Measurements from ENCODE around the gene NHLH1. TPM values are rescaled to one million over a fixed set of nuclear protein-coding genes. Genes with fewer than 3 reads are reported as not detected.

The NHLH1 gene
- total RNA-seq, 1 donor from 2014 or later: 0.08 TPM

GRCh38 chr1:160362168-160362957, 4.5 kb upstream of the NHLH1 start:
- Histone ChIP-seq H3K27me3 (ENCODE audit: control insufficient read depth, insufficient read depth, low read length) (no peaks in the 10 kb centered on the region), H3K4me3 (ENCODE audit: low read depth, low read length) (no peak overlapping the region), H3K36me3 (ENCODE audit: control insufficient read depth, insufficient read depth, low read length) (no peaks in the 10 kb centered on the region)
- no peak for TF ChIP-seq CTCF (IDR thresholded peaks at IDR 0.05; ENCODE audit: insufficient read depth, low read length, poor library complexity, severe bottlenecking)
- no peak for DNase-seq (ENCODE audit: low read depth)

GRCh38 chr1:160363010-160363409, 3.9 kb upstream of the NHLH1 start:
- Histone ChIP-seq H3K36me3 (ENCODE audit: control insufficient read depth, insufficient read depth, low read length) (no peaks in the 10 kb centered on the region), H3K4me3 (ENCODE audit: low read depth, low read length) (no peak overlapping the region)
- DNase-seq (ENCODE audit: low read depth): no peak

GRCh38 chr1:160363951-160364735, 2.7 kb upstream of the NHLH1 start:
- H3K36me3 ChIP-seq (ENCODE audit: control insufficient read depth, insufficient read depth, low read length): no peaks in the 10 kb centered on the region
- no peak overlapping the region for H3K4me3 ChIP-seq (ENCODE audit: low read depth, low read length)
- no peak for TF ChIP-seq CTCF (IDR thresholded peaks at IDR 0.05; ENCODE audit: insufficient read depth, low read length, poor library complexity, severe bottlenecking)
- H3K27me3 ChIP-seq (ENCODE audit: control insufficient read depth, insufficient read depth, low read length): peaks cover 4% of the 10 kb centered on the region
- no peak for DNase-seq (ENCODE audit: low read depth)

More at GRCh38 chr1:160363010-160363409, 3.9 kb upstream of the NHLH1 start:
- H3K27me3 ChIP-seq (ENCODE audit: control insufficient read depth, insufficient read depth, low read length): no peaks in the 10 kb centered on the region
- TF ChIP-seq CTCF (IDR thresholded peaks at IDR 0.05; ENCODE audit: insufficient read depth, low read length, poor library complexity, severe bottlenecking): no peak

GRCh38 chr1:160365325-160365724, 1.5 kb upstream of the NHLH1 start:
- DNase-seq (ENCODE audit: low read depth): no peak
- Histone ChIP-seq H3K27me3 (ENCODE audit: control insufficient read depth, insufficient read depth, low read length) (peaks cover 7% of the 10 kb centered on the region), H3K36me3 (ENCODE audit: control insufficient read depth, insufficient read depth, low read length) (no peaks in the 10 kb centered on the region), H3K4me3 (ENCODE audit: low read depth, low read length) (no peak overlapping the region)
- TF ChIP-seq CTCF (IDR thresholded peaks at IDR 0.05; ENCODE audit: insufficient read depth, low read length, poor library complexity, severe bottlenecking): no peak

GRCh38 chr1:160367516-160367900, 637 bp downstream of the NHLH1 start:
- no peak for DNase-seq (ENCODE audit: low read depth)
- Histone ChIP-seq H3K36me3 (ENCODE audit: control insufficient read depth, insufficient read depth, low read length) (no peaks in the 10 kb centered on the region), H3K4me3 (ENCODE audit: low read depth, low read length) (no peak overlapping the region), H3K27me3 (ENCODE audit: control insufficient read depth, insufficient read depth, low read length) (peaks cover 12% of the 10 kb centered on the region)
- TF ChIP-seq CTCF (IDR thresholded peaks at IDR 0.05; ENCODE audit: insufficient read depth, low read length, poor library complexity, severe bottlenecking): no peak

Data from kidney epithelial cell (primary cell).